OCI-LY7 (cell line): ENCODE measurements around the gene TMEM52B. TPM values are rescaled to one million over a fixed set of nuclear protein-coding genes. Genes with fewer than 3 reads are reported as not detected.

Source experiments
- BruUV-seq: library from RNA; stranded (reverse); fragments of 400-500 nt; replicated peaks from 2 replicates; lab custom pipeline; 2021; lab: Mats Ljungman, UMichigan
- CTCF ChIA-PET: fragments of 300-600 bp; sonication (Branson Sonifier 250); formaldehyde crosslinking; loops from one replicate; lab custom pipeline; 2022; ENCODE audit warnings: antibody characterized with exemption; ENCODE audit not compliant: unreplicated experiment; lab: Charles Lee
- POLR2A ChIA-PET: fragments of 300-600 bp; sonication (Branson Sonifier 250); formaldehyde crosslinking; loops from one replicate; lab custom pipeline; 2022; ENCODE audit warnings: antibody characterized with exemption; lab: Charles Lee
- DNase-seq: peaks from one replicate; pipeline ENCODE4 v3.0.0-alpha.2; 2015; ENCODE audit warnings: low spot score
- H2AFZ ChIP-seq: fragments of 200-600 bp; sonication (generic), shearing (Covaris generic); 2 replicates; pipeline ENCODE4 v1.6.1; 2014; ENCODE audit warnings: mild to moderate bottlenecking, antibody characterized with exemption, low read length, moderate library complexity
- H3K27ac ChIP-seq: fragments of 200-600 bp; sonication (generic); 2 replicates; pipeline ENCODE4 v1.5.1; 2014; ENCODE audit warnings: mixed run types, low read depth, mild to moderate bottlenecking, moderate library complexity, low read length, inconsistent platforms; ENCODE audit not compliant: poor library complexity, severe bottlenecking
- H3K36me3 ChIP-seq: fragments of 200-600 bp; sonication (generic); 2 replicates; pipeline ENCODE4 v1.6.1; 2014; ENCODE audit warnings: mild to moderate bottlenecking, antibody characterized with exemption, low read length, moderate library complexity, mixed read lengths; ENCODE audit not compliant: insufficient read depth
- H3K4me1 ChIP-seq: fragments of 200-600 bp; sonication (generic); 2 replicates; pipeline ENCODE4 v1.5.1; 2014; ENCODE audit warnings: mild to moderate bottlenecking, low read length; ENCODE audit not compliant: insufficient read depth, poor library complexity, severe bottlenecking
- H3K4me2 ChIP-seq: fragments of 200-600 bp; sonication (generic); 2 replicates; pipeline ENCODE4 v1.6.1; 2014; ENCODE audit warnings: mild to moderate bottlenecking, low read length
- H3K4me3 ChIP-seq: fragments of 200-600 bp; sonication (generic); 2 replicates; pipeline ENCODE4 v1.5.1; 2014; ENCODE audit warnings: mild to moderate bottlenecking, low read depth, low read length; ENCODE audit not compliant: poor library complexity, severe bottlenecking
- H3K79me2 ChIP-seq: fragments of 200-600 bp; sonication (generic); 2 replicates; pipeline ENCODE4 v1.6.1; 2016; ENCODE audit warnings: low read depth, mild to moderate bottlenecking, low read length, moderate library complexity, mixed read lengths; ENCODE audit not compliant: insufficient read depth
- H3K9me2 ChIP-seq: fragments of 200-600 bp; sonication (generic); 2 replicates; pipeline ENCODE4 v1.6.1; 2016; ENCODE audit warnings: mild to moderate bottlenecking, low read length, mixed read lengths; ENCODE audit not compliant: insufficient read depth
- H3K9me3 ChIP-seq: fragments of 200-600 bp; sonication (generic); 2 replicates; pipeline ENCODE4 v1.6.1; 2014; ENCODE audit warnings: mild to moderate bottlenecking, mixed run types, low read length, mixed read lengths
- H4K20me1 ChIP-seq: fragments of 200-600 bp; sonication (generic); 2 replicates; pipeline ENCODE4 v1.6.1; 2014; ENCODE audit warnings: mild to moderate bottlenecking, antibody characterized with exemption, low read length, moderate library complexity, mixed read lengths; ENCODE audit not compliant: insufficient read depth
- CTCF ChIP-seq: fragments of 200-600 bp; sonication (generic); conservative IDR thresholded peaks from 2 replicates; pipeline ENCODE4 v1.5.1; 2014; ENCODE audit warnings: mild to moderate bottlenecking, antibody characterized with exemption, low read length, moderate library complexity, mixed read lengths
- EZH2phosphoT487 ChIP-seq: fragments of 200-600 bp; sonication (generic); IDR thresholded peaks from 2 replicates; pipeline ENCODE4 v1.6.1; 2018; ENCODE audit warnings: low read depth, borderline replicate concordance, mild to moderate bottlenecking, mixed run types, antibody characterized with exemption, low read length, moderate library complexity, mixed read lengths
- intact Hi-C: fragments of 100-400 bp; cut with micrococcal nuclease; formaldehyde crosslinking; loops from one replicate; pipeline ENCODE4 v1.10.0; 2022; ENCODE audit not compliant: unreplicated experiment
- total RNA-seq, 2 experiments: library from RNA; depleted of rRNA in 1 of 2; stranded (reverse); fragments of >200 nt in 1 of 2; shearing (Covaris generic) in 1 of 2; gene quantifications; 2 replicates each; pipeline ENCODE4 v1.2.3, GENCODE V29; 2014 to 2022

The TMEM52B gene
- total RNA-seq, 2 experiments from 2014 or later, result 0.21 TPM; not detected in 1

GRCh38 chr12:10234562-10234961, 55.7 kb downstream of the TMEM52B start:
- Histone ChIP-seq H3K4me1 (peaks cover 2% of the 10 kb centered on the region), H4K20me1 (no peaks in the 10 kb centered on the region), H3K4me3 (no peak overlapping the region), H3K9me2 (no peaks in the 10 kb centered on the region), H3K4me2 (no peak overlapping the region), H3K9me3 (peaks cover 74% of the 10 kb centered on the region), H3K79me2 (no peaks in the 10 kb centered on the region), H2AFZ (no peak overlapping the region), H3K27ac (no peak overlapping the region), H3K36me3 (peaks cover 58% of the 10 kb centered on the region)
- DNase-seq, result no peak
- no peak for TF ChIP-seq CTCF
- TF ChIP-seq EZH2phosphoT487, result no peak
- CTCF ChIA-PET, result no interaction called here
- intact Hi-C loops, result loop anchor here (2.0 kb wide), 3 partner anchors 82 to 516 kb away; no protein-coding TSS in a partner anchor
- BruUV-seq, result no TSS peak
- POLR2A ChIA-PET, result no interaction called here

GRCh38 chr12:10235761-10236631, 57.2 kb downstream of the TMEM52B start:
- Histone ChIP-seq H4K20me1 (no peaks in the 10 kb centered on the region), H3K9me2 (no peaks in the 10 kb centered on the region), H3K4me3 (no peak overlapping the region), H3K4me2 (no peak overlapping the region), H3K27ac (peak overlapping the region; percentile 35), H3K36me3 (peaks cover 50% of the 10 kb centered on the region), H3K9me3 (peaks cover 66% of the 10 kb centered on the region), H3K4me1 (peaks cover under 1% of the 10 kb centered on the region), H3K79me2 (no peaks in the 10 kb centered on the region), H2AFZ (no peak overlapping the region)
- CTCF ChIA-PET, result interaction anchor here (0.6 to 1.8 kb wide), 3 partner anchors 8 to 202 kb away, joined by 3 to 7 read pairs (median 4); no protein-coding TSS in a partner anchor
- intact Hi-C loops, result loop anchor here (1.0 to 2.0 kb wide), 9 partner anchors 83 to 515 kb away; partner anchors contain the start of gene STYK1
- POLR2A ChIA-PET, result interaction anchor here (0.6 to 2.1 kb wide), 9 partner anchors 8 to 327 kb away, joined by 3 to 9 read pairs (median 3); no protein-coding TSS in a partner anchor
- DNase-seq, result peak; percentile 79
- BruUV-seq, result no TSS peak
- no peak for TF ChIP-seq EZH2phosphoT487
- TF ChIP-seq CTCF, result peak; percentile 99
